IMR-90 (cell line): ENCODE measurements around the gene ELOVL5. TPM values are rescaled to one million over a fixed set of nuclear protein-coding genes. Genes with fewer than 3 reads are reported as not detected.

Experiments used
- ATAC-seq: fragments of 200-7000 bp; cut with Tn5 transposase; 2 replicates; pipeline ENCODE4 v1.9.1; 2020; ENCODE audit warnings: low read depth, mild to moderate bottlenecking, moderate library complexity
- BruUV-seq: library from RNA; stranded (reverse); fragments of 400-500 nt; replicated peaks from 2 replicates; lab custom pipeline; 2021; lab: Mats Ljungman, UMichigan
- CTCF ChIA-PET: fragments of 300-600 bp; formaldehyde crosslinking; extraction: SDS; loops from one replicate; lab custom pipeline; 2021; ENCODE audit warnings: antibody characterized with exemption; lab: Yijun Ruan, JAX
- POLR2A ChIA-PET: fragments of 300-600 bp; sonication (Branson Sonifier 250); formaldehyde crosslinking; loops from one replicate; lab custom pipeline; 2022; ENCODE audit warnings: antibody characterized with exemption; ENCODE audit not compliant: unreplicated experiment; lab: Charles Lee
- DNase-seq: peaks from one replicate; pipeline ENCODE4 v3.0.0; 2013
- H2AFZ ChIP-seq: replicated peaks from 2 replicates; pipeline ENCODE3; 2013; ENCODE audit warnings: low read length, mild to moderate bottlenecking; ENCODE audit not compliant: poor library complexity
- H2AK5ac ChIP-seq: 2 replicates; pipeline ENCODE4 v1.6.1; 2013; ENCODE audit warnings: low read depth, low read length, inconsistent platforms
- H2AK9ac ChIP-seq: replicated peaks from 2 replicates; pipeline ENCODE3; 2013; ENCODE audit warnings: mild to moderate bottlenecking, low read depth, low read length, moderate library complexity; ENCODE audit not compliant: poor library complexity
- H2BK120ac ChIP-seq: 2 replicates; pipeline ENCODE4 v1.6.1; 2013; ENCODE audit warnings: low read depth, low read length, inconsistent platforms
- H2BK15ac ChIP-seq: 3 replicates; pipeline ENCODE4 v1.6.1; 2013; ENCODE audit warnings: low read depth, low read length, inconsistent platforms
- H2BK20ac ChIP-seq: 2 replicates; pipeline ENCODE4 v1.6.1; 2013; ENCODE audit warnings: low read depth, mild to moderate bottlenecking, inconsistent platforms, low read length, moderate library complexity
- H2BK5ac ChIP-seq: 2 replicates; pipeline ENCODE4 v1.6.1; 2013; ENCODE audit warnings: mild to moderate bottlenecking, low read depth, low read length, inconsistent platforms; ENCODE audit not compliant: poor library complexity, severe bottlenecking
- H3K14ac ChIP-seq: replicated peaks from 2 replicates; pipeline ENCODE4 v1.6.1; 2013; ENCODE audit warnings: low read depth, low read length, inconsistent platforms
- H3K18ac ChIP-seq: 2 replicates; pipeline ENCODE4 v1.6.1; 2013; ENCODE audit warnings: low read depth, low read length, control low read depth
- H3K23ac ChIP-seq: 2 replicates; pipeline ENCODE4 v1.6.1; 2013; ENCODE audit warnings: low read depth, low read length, inconsistent platforms
- H3K27ac ChIP-seq: 2 replicates; pipeline ENCODE4 v1.5.1; 2013; ENCODE audit warnings: mild to moderate bottlenecking, control low read depth, low read length; ENCODE audit not compliant: insufficient read depth
- H3K27me3 ChIP-seq: 2 replicates; pipeline ENCODE4 v1.6.1; 2013; ENCODE audit warnings: low read length; ENCODE audit not compliant: control insufficient read depth, insufficient read depth
- H3K36me3 ChIP-seq: 2 replicates; pipeline ENCODE4 v1.6.1; 2013; ENCODE audit warnings: low read length, mixed read lengths; ENCODE audit not compliant: control insufficient read depth, insufficient read depth
- H3K4ac ChIP-seq: 2 replicates; pipeline ENCODE4 v1.6.1; 2013; ENCODE audit warnings: low read depth, low read length, inconsistent platforms
- H3K4me1 ChIP-seq: 2 replicates; pipeline ENCODE4 v1.6.1; 2013; ENCODE audit warnings: low read length, mixed read lengths; ENCODE audit not compliant: control insufficient read depth, insufficient read depth
- H3K4me2 ChIP-seq: 2 replicates; pipeline ENCODE4 v1.6.1; 2013; ENCODE audit warnings: low read depth, mild to moderate bottlenecking, control low read depth, low read length, moderate library complexity
- H3K4me3 ChIP-seq: 2 replicates; pipeline ENCODE4 v1.5.1; 2013; ENCODE audit warnings: low read depth, mild to moderate bottlenecking, control low read depth, low read length, moderate library complexity; ENCODE audit not compliant: insufficient read depth
- H3K56ac ChIP-seq: 2 replicates; pipeline ENCODE4 v1.6.1; 2013; ENCODE audit warnings: low read length, inconsistent platforms; ENCODE audit not compliant: insufficient read depth; ENCODE audit errors: extremely low read depth
- H3K79me1 ChIP-seq, 2 experiments: 2 replicates each; pipeline ENCODE4 v1.6.1; 2013; ENCODE audit warnings: low read length in 2 of 2, inconsistent platforms in 1 of 2, low read depth in 1 of 2
- H3K9ac ChIP-seq: 2 replicates; pipeline ENCODE4 v1.6.1; 2013; ENCODE audit warnings: low read depth, low read length, control low read depth
- H3K9me1 ChIP-seq: 2 replicates; pipeline ENCODE4 v1.6.1; 2013; ENCODE audit warnings: low read length, inconsistent platforms; ENCODE audit not compliant: insufficient read depth
- H3K9me3 ChIP-seq: 2 replicates; pipeline ENCODE4 v1.6.1; 2013; ENCODE audit warnings: low read length; ENCODE audit not compliant: control insufficient read depth, insufficient read depth
- H4K20me1 ChIP-seq: 2 replicates; pipeline ENCODE4 v1.6.1; 2013; ENCODE audit warnings: low read length, inconsistent platforms; ENCODE audit not compliant: insufficient read depth
- H4K5ac ChIP-seq: 2 replicates; pipeline ENCODE4 v1.6.1; 2013; ENCODE audit warnings: mild to moderate bottlenecking, low read depth, low read length, control low read depth
- H4K8ac ChIP-seq, 2 experiments: 2 replicates each; pipeline ENCODE4 v1.6.1; 2013; ENCODE audit warnings: low read depth in 2 of 2, low read length in 2 of 2, control low read depth in 1 of 2, inconsistent platforms in 1 of 2
- H4K91ac ChIP-seq: 2 replicates; pipeline ENCODE4 v1.6.1; 2013; ENCODE audit warnings: low read depth, low read length, inconsistent platforms; ENCODE audit not compliant: insufficient read depth
- BHLHE40 ChIP-seq: fragments of 150-350 bp; IDR thresholded peaks from 2 replicates; pipeline ENCODE4 v1.6.1; 2016; ENCODE audit warnings: mild to moderate bottlenecking, low read depth, low read length
- CEBPB ChIP-seq: IDR thresholded peaks from 2 replicates; pipeline ENCODE4 v1.6.1; 2012; ENCODE audit warnings: low read depth, low read length, improper control_type of control experiment
- FOS ChIP-seq: fragments of 150-350 bp; IDR thresholded peaks from 2 replicates; pipeline ENCODE4 v1.6.1; 2016; ENCODE audit warnings: low read depth, low read length
- MXI1 ChIP-seq: IDR thresholded peaks from 2 replicates; pipeline ENCODE4 v1.6.1; 2012; ENCODE audit warnings: low read depth, mild to moderate bottlenecking, low read length, moderate library complexity, borderline replicate concordance
- POLR2A ChIP-seq: IDR thresholded peaks from 2 replicates; pipeline ENCODE4 v1.6.1; 2012; ENCODE audit warnings: mild to moderate bottlenecking, low read depth, low read length
- RAD21 ChIP-seq: IDR thresholded peaks from 2 replicates; pipeline ENCODE4 v1.6.1; 2012; ENCODE audit warnings: low read length, improper control_type of control experiment
- RCOR1 ChIP-seq: IDR thresholded peaks from 2 replicates; pipeline ENCODE4 v1.6.1; 2012; ENCODE audit warnings: mild to moderate bottlenecking, low read length, improper control_type of control experiment; ENCODE audit not compliant: insufficient replicate concordance
- USF2 ChIP-seq: fragments of 150-350 bp; IDR thresholded peaks from 2 replicates; pipeline ENCODE4 v1.6.1; 2017; ENCODE audit warnings: mild to moderate bottlenecking, antibody characterized with exemption, low read length, low read depth
- WGBS, 2 experiments: methylation state at CpG; one replicate each; pipeline versions ENCODE4 v1.1.5 to v1.1.7; 2013; ENCODE audit warnings: missing lambda C conversion rate in 2 of 2; ENCODE audit not compliant: insufficient read length in 1 of 2; ENCODE audit errors: extremely low coverage in 2 of 2; 5-methylcytosine and 5-hydroxymethylcytosine counted together
- dilution Hi-C: fragments of 300-500 bp; cut with HindIII; formaldehyde crosslinking; loops from one replicate; pipeline ENCODE4 v1.14.3; 2018; ENCODE audit warnings: low sequenced_read_pairs; ENCODE audit not compliant: unreplicated experiment
- in situ Hi-C: fragments of 300-500 bp; cut with MboI; formaldehyde crosslinking; loops from 3 replicates; pipeline ENCODE4 v1.14.3; 2019; ENCODE audit warnings: low sequenced_read_pairs, inconsistent platforms, mixed read lengths
- intact Hi-C: fragments of 100-400 bp; cut with micrococcal nuclease; formaldehyde crosslinking; loops from 2 replicates; pipeline ENCODE4 v1.10.0; 2022
- polyA plus RNA-seq, 3 experiments: library from polyadenylated mRNA; depleted of rRNA; stranded (reverse); fragments of >200 nt; gene quantifications; 2 replicates each; pipeline ENCODE4 v1.2.3, GENCODE V29; 2012; ENCODE audit warnings: low replicate concordance in 1 of 3
- total RNA-seq: library from RNA; depleted of rRNA; stranded (reverse); fragments of >200 nt; gene quantifications from 2 replicates; pipeline ENCODE4 v1.2.3, GENCODE V29; 2012

Gene ELOVL5
- total and polyA plus RNA-seq, 2 of the 4 experiments (the other 2 are of a cell fraction), result 32.1 to 42.3 TPM

- Histone ChIP-seq H4K8ac (no peak overlapping the region), H2BK120ac (no peak overlapping the region), H3K4me2 (no peak overlapping the region), H3K9ac (no peak overlapping the region), H3K27me3 (no peaks in the 10 kb centered on the region), H3K36me3 (no peaks in the 10 kb centered on the region), H3K9me1 (peaks cover 3% of the 10 kb centered on the region; the same call in 1 of the 2 replicates), H3K14ac (no peak overlapping the region), H2AK9ac (no peak overlapping the region), H2BK20ac (no peak overlapping the region), H3K23ac (no peak overlapping the region), H3K4ac (no peak overlapping the region), H2AFZ (no peak overlapping the region), H4K20me1 (peaks cover 67% of the 10 kb centered on the region), H3K27ac (no peak overlapping the region), H2BK5ac (no peak overlapping the region), H4K5ac (no peak overlapping the region), H3K18ac (no peak overlapping the region), H3K9me3 (no peaks in the 10 kb centered on the region), H2BK15ac (no peak overlapping the region), H3K56ac (no peak overlapping the region), H2AK5ac (no peak overlapping the region), H3K4me3 (no peak overlapping the region), H3K79me1 (peaks cover 30 to 80% of the 10 kb centered on the region in 2 experiments), H4K91ac (no peak overlapping the region), H3K4me1 (0 out of 2 replicates have a peak, but pooled peaks cover 1% of the 10 kb centered on the region)
- ChIA-PET CTCF (interaction anchor here (1.4 kb wide), 1 partner anchor 21 kb away, joined by 5 read pairs; no protein-coding TSS in a partner anchor), POLR2A (no interaction called here)
- BruUV-seq, result no TSS peak
- no peak for DNase-seq
- dilution Hi-C loops, result no loop called here
- intact Hi-C loops, result no loop called here
- TF ChIP-seq RCOR1 (no peak), USF2 (no peak), RAD21 (no peak), FOS (no peak), MXI1 (no peak), POLR2A (no peak), CEBPB (no peak), BHLHE40 (no peak)
- no peak for ATAC-seq
- WGBS, 2 experiments, result no CpG with 5 or more reads among the region's 3 CpGs
- in situ Hi-C loops, result no loop called here
Observed at GRCh38 chr6:53343092-53343491, 5.7 kb downstream of the ELOVL5 start.
